ENCODE results near the gene ERLEC1.

Gene ERLEC1

GRCh38 chr2:53867169-53867568, 80.3 kb downstream of the ERLEC1 start:
- H3K4me2 ChIP-seq (ENCODE audit: insufficient read depth, low read length), result no peak overlapping the region
- no peaks in the 10 kb centered on the region for H3K27me3 ChIP-seq (ENCODE audit: insufficient read depth, low read length, poor library complexity)
- H2AFZ ChIP-seq (ENCODE audit: low read depth, low read length), result no peak overlapping the region
- no peak overlapping the region for H3K9ac ChIP-seq (ENCODE audit: low read depth, low read length)
- no peaks in the 10 kb centered on the region for H3K4me1 ChIP-seq (ENCODE audit: insufficient read depth, low read length)
- H4K20me1 ChIP-seq (ENCODE audit: insufficient read depth, low read length), result no peaks in the 10 kb centered on the region
- H3K27ac ChIP-seq (ENCODE audit: low read length), result no peak overlapping the region
- H3K79me2 ChIP-seq (ENCODE audit: insufficient read depth, low read length), result no peaks in the 10 kb centered on the region
- ATAC-seq (ENCODE audit: insufficient read depth, low read depth) (no peak), DNase-seq (no peak)
- peaks cover 70% of the 10 kb centered on the region for H3K36me3 ChIP-seq (ENCODE audit: insufficient read depth, low read length)
- H3K9me3 ChIP-seq (ENCODE audit: insufficient read depth, low read length, severe bottlenecking), result no peaks in the 10 kb centered on the region
- TF ChIP-seq CTCF (IDR thresholded peaks at IDR 0.05; ENCODE audit: borderline replicate concordance, extremely low read depth, low read length, poor library complexity, severe bottlenecking) (no peak), EZH2 (IDR thresholded peaks at IDR 0.05; ENCODE audit: borderline replicate concordance, low read depth, low read length, severe bottlenecking) (no peak)
- no peak overlapping the region for H3K4me3 ChIP-seq (ENCODE audit: low read depth in 1 of 2, low read length in 2 of 2)

DNA sequence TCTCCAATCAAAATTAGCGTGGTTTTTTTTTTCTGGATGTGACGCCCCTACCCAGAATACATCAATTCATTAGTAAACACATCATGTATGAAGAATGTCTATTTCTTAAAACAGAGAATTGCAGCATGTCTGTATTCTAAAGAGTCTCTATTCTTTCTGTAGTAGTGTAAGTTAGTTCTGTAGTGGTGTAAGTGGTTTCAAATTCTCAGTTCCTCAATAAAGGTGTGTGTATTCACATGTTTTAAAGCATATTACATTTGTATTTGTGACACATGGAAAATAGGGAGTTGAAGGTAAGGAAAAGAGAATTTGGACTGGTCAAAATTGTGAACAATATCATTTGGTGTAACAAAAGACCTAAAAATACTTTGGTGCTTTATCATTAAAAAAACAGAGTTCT, 80.9 kb downstream of the ERLEC1 start:
- DNase-seq, result no peak
- H3K9ac ChIP-seq (ENCODE audit: low read depth, low read length), result no peak overlapping the region
- no peaks in the 10 kb centered on the region for H3K9me3 ChIP-seq (ENCODE audit: insufficient read depth, low read length, severe bottlenecking)
- no peak for TF ChIP-seq EZH2 (IDR thresholded peaks at IDR 0.05; ENCODE audit: borderline replicate concordance, low read depth, low read length, severe bottlenecking)
- TF ChIP-seq CTCF (IDR thresholded peaks at IDR 0.05; ENCODE audit: borderline replicate concordance, extremely low read depth, low read length, poor library complexity, severe bottlenecking), result no peak
- no peak for ATAC-seq (ENCODE audit: insufficient read depth, low read depth)
- H3K36me3 ChIP-seq (ENCODE audit: insufficient read depth, low read length), result peaks cover 70% of the 10 kb centered on the region
- H2AFZ ChIP-seq (ENCODE audit: low read depth, low read length), result no peak overlapping the region
- no peak overlapping the region for H3K4me3 ChIP-seq (ENCODE audit: low read depth in 1 of 2, low read length in 2 of 2)
- no peaks in the 10 kb centered on the region for H4K20me1 ChIP-seq (ENCODE audit: insufficient read depth, low read length)
- H3K79me2 ChIP-seq (ENCODE audit: insufficient read depth, low read length), result no peaks in the 10 kb centered on the region
- H3K4me1 ChIP-seq (ENCODE audit: insufficient read depth, low read length), result no peaks in the 10 kb centered on the region
- no peak overlapping the region for H3K4me2 ChIP-seq (ENCODE audit: insufficient read depth, low read length)
- no peak overlapping the region for H3K27ac ChIP-seq (ENCODE audit: low read length)
- H3K27me3 ChIP-seq (ENCODE audit: insufficient read depth, low read length, poor library complexity), result no peaks in the 10 kb centered on the region
